Left renal pelvis (tissue), 4 donors: ENCODE results near the gene PPP2R5A. TPM values are rescaled to one million over a fixed set of nuclear protein-coding genes. Genes with fewer than 3 reads are reported as not detected.

Experiments
- DNase-seq, 4 donors: peaks; one replicate each; pipeline ENCODE4 v3.0.0-alpha.2; 2013; ENCODE audit warnings: low read depth in 4 of 4, low spot score in 3 of 4
- polyA plus RNA-seq, 4 donors: library from polyadenylated mRNA; unstranded; fragments of 120-200 nt; gene quantifications; one replicate each; pipeline ENCODE4 v1.2.1, GENCODE V29; 2013; ENCODE audit not compliant: insufficient read length in 4 of 4

PPP2R5A gene
- 10 to 100 TPM; 23.5 to 43.1 (median 35.2) TPM for polyA plus RNA-seq

- DNase-seq = peak; percentile 97 to 98 (median 98)
These were observed at the start of gene PPP2R5A for GRCh38 chr1:212284744-212285684. Gene PPP2R5A, plus strand, starts transcription at chr1:212285410. Its CDS starts 701 bp downstream, at chr1:212286111.

GRCh38 chr1:212235857-212236256, 49.4 kb upstream of the PPP2R5A start:
- DNase-seq = no peak

- DNase-seq = no peak
These were observed 48.5 kb upstream of the PPP2R5A start for GRCh38 chr1:212236664-212237220.

GRCh38 chr1:212237651-212238050, 47.6 kb upstream of the PPP2R5A start:
- no peak for DNase-seq

GRCh38 chr1:212238552-212238951, 46.7 kb upstream of the PPP2R5A start:
- no peak for DNase-seq

- DNase-seq = no peak
These were observed 43.7 kb upstream of the PPP2R5A start for GRCh38 chr1:212241501-212241900.

GRCh38 chr1:212241957-212242287, 43.3 kb upstream of the PPP2R5A start:
- no peak for DNase-seq

GRCh38 chr1:212242288-212242984, 42.8 kb upstream of the PPP2R5A start:
- DNase-seq = no peak

GRCh38 chr1:212242985-212243308, 42.3 kb upstream of the PPP2R5A start:
- DNase-seq = no peak

GRCh38 chr1:212244441-212244840, 40.8 kb upstream of the PPP2R5A start:
- DNase-seq = no peak

GRCh38 chr1:212247179-212247721, 38.0 kb upstream of the PPP2R5A start:
- no peak for DNase-seq

- DNase-seq = no peak
These were observed 37.2 kb upstream of the PPP2R5A start for GRCh38 chr1:212247988-212248387.

- DNase-seq = no peak
These were observed 30.3 kb upstream of the PPP2R5A start for GRCh38 chr1:212254853-212255363.

- no peak for DNase-seq
These were observed 29.4 kb upstream of the PPP2R5A start for GRCh38 chr1:212255705-212256307.

GRCh38 chr1:212256369-212256768, 28.8 kb upstream of the PPP2R5A start:
- no peak for DNase-seq

GRCh38 chr1:212257157-212257556, 28.1 kb upstream of the PPP2R5A start:
- DNase-seq = no peak

- no peak for DNase-seq
These were observed 25.3 kb upstream of the PPP2R5A start for GRCh38 chr1:212259693-212260480.

- DNase-seq = no peak
These were observed 24.5 kb upstream of the PPP2R5A start for GRCh38 chr1:212260557-212261355.

GRCh38 chr1:212261361-212261929, 23.8 kb upstream of the PPP2R5A start:
- DNase-seq = no peak
